NCI-H2171 treated with DMSO at 0.1 percent for 48 hours (cell line): ENCODE data around the gene SYVN1.

Experiments
- DNase-seq: peaks from one replicate; lab custom pipeline; 2025; lab: John Stamatoyannopoulos, UW

Gene SYVN1

GRCh38 chr11:65112546-65113360, 21.6 kb downstream of the SYVN1 start:
- DNase-seq, result peak; percentile 57

- peak; percentile 90 for DNase-seq
These were observed 22.4 kb downstream of the SYVN1 start, which contains the start of gene TM7SF2 for GRCh38 chr11:65111744-65112545. Gene TM7SF2 (plus strand): TSS chr11:65111872. CDS start chr11:65112016, 144 bp downstream.

GRCh38 chr11:65111159-65111743, 23.1 kb downstream of the SYVN1 start:
- no peak for DNase-seq

- DNase-seq, result peak; percentile 82
These were observed 23.9 kb downstream of the SYVN1 start for GRCh38 chr11:65110354-65110861.

GRCh38 chr11:65109231-65110198, 24.8 kb downstream of the SYVN1 start:
- DNase-seq, result no peak

- no peak for DNase-seq
These were observed 25.7 kb downstream of the SYVN1 start for GRCh38 chr11:65108469-65109123.

- no peak for DNase-seq
These were observed 26.4 kb downstream of the SYVN1 start for GRCh38 chr11:65107751-65108468.

GRCh38 chr11:65107078-65107477, 27.2 kb downstream of the SYVN1 start:
- DNase-seq, result no peak

GRCh38 chr11:65104628-65105027, 29.7 kb downstream of the SYVN1 start:
- no peak for DNase-seq

GRCh38 chr11:65103476-65103875, 30.8 kb downstream of the SYVN1 start:
- no peak for DNase-seq

- no peak for DNase-seq
These were observed 31.9 kb downstream of the SYVN1 start for GRCh38 chr11:65102142-65103095.

GRCh38 chr11:65100674-65101350, 33.5 kb downstream of the SYVN1 start:
- no peak for DNase-seq

- no peak for DNase-seq
These were observed 37.4 kb downstream of the SYVN1 start for GRCh38 chr11:65096926-65097325.

GRCh38 chr11:65095974-65096806, 38.1 kb downstream of the SYVN1 start, which contains the start of gene VPS51:
Gene VPS51 (plus strand): TSS chr11:65096214. CDS start chr11:65096251, 37 bp downstream.
- peak; percentile 93 for DNase-seq

GRCh38 chr11:65095427-65095826, 38.9 kb downstream of the SYVN1 start:
- no peak for DNase-seq

- no peak for DNase-seq
These were observed 43.7 kb downstream of the SYVN1 start for GRCh38 chr11:65090628-65091027.

- DNase-seq, result no peak
These were observed 44.7 kb downstream of the SYVN1 start for GRCh38 chr11:65089621-65090020.
